Gastrocnemius medialis (tissue), 4 donors: ENCODE data around the gene ANO9.
"Not testable (repeated sequence)": the region's sequence is repeated elsewhere in the genome, so short reads cannot be mapped to it uniquely, and the experiment has no call there.

Experiments
- CTCF ChIP-seq, 5 experiments: fragments of 450-650 bp in 3 of 5; fragments of 200-600 bp in 2 of 5; sonication (generic) in 2 of 5; IDR thresholded peaks in 4 of 5; conservative IDR thresholded peaks in 1 of 5; 1 replicate in 4 of 5; 2 replicates in 1 of 5; pipeline ENCODE4 v1.5.1; 2016 to 2019; ENCODE audit warnings: antibody characterized with exemption in 5 of 5, mild to moderate bottlenecking in 3 of 5, moderate library complexity in 3 of 5
- POLR2A ChIP-seq, 2 donors: fragments of 450-650 bp; IDR thresholded peaks; one replicate each; pipeline ENCODE4 v1.6.1; 2017; ENCODE audit warnings: antibody characterized with exemption in 2 of 2, mild to moderate bottlenecking in 2 of 2, moderate library complexity in 2 of 2

- not testable (repeated sequence) for TF ChIP-seq CTCF (IDR thresholded peaks at IDR 0.05 in 4 of 5, conservative IDR thresholded peaks at IDR 0.05 in 1 of 5); POLR2A (IDR thresholded peaks at IDR 0.05)
Observed at GRCh38 chr11:434999-435740, 6.6 kb downstream of the ANO9 start.
